AG09319 (cell line): ENCODE results near the gene VAV2.

Source experiments
- DNase-seq: peaks from one replicate; pipeline ENCODE4 v3.0.0-alpha.2; 2010; ENCODE audit warnings: low read depth; ENCODE audit errors: extremely low read depth
- TF ChIP-seq, protein P1 (sequence below): IDR thresholded peaks from 2 replicates; pipeline ENCODE4 v1.5.1; 2011; ENCODE audit warnings: low read depth, mild to moderate bottlenecking, inconsistent platforms, low read length, moderate library complexity

Gene VAV2

DNA sequence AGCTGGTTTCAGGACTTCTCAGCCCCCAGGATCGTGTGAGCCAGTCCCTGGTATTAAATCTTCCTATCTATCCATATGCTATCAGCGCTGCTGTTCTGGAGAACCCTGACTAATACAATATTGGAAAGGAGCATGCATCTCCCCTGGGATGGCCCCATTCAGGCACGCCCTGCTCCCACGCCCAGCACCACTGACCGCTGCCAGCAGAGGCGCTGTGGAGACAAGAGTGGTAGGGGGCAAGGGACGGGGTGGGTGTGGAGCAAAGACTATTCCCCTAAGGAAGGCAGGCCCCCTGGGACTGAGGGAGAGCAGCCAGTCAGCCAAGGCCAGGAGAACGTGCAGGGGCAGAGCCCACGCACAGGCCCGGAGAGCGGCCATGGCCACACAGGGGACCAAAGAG lies 116.0 kb downstream of the VAV2 start:
- DNase-seq = no peak
- TF ChIP-seq, protein P1, sequence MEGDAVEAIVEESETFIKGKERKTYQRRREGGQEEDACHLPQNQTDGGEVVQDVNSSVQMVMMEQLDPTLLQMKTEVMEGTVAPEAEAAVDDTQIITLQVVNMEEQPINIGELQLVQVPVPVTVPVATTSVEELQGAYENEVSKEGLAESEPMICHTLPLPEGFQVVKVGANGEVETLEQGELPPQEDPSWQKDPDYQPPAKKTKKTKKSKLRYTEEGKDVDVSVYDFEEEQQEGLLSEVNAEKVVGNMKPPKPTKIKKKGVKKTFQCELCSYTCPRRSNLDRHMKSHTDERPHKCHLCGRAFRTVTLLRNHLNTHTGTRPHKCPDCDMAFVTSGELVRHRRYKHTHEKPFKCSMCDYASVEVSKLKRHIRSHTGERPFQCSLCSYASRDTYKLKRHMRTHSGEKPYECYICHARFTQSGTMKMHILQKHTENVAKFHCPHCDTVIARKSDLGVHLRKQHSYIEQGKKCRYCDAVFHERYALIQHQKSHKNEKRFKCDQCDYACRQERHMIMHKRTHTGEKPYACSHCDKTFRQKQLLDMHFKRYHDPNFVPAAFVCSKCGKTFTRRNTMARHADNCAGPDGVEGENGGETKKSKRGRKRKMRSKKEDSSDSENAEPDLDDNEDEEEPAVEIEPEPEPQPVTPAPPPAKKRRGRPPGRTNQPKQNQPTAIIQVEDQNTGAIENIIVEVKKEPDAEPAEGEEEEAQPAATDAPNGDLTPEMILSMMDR = peak; percentile 4; the same call in 1 of the 2 replicates

DNA sequence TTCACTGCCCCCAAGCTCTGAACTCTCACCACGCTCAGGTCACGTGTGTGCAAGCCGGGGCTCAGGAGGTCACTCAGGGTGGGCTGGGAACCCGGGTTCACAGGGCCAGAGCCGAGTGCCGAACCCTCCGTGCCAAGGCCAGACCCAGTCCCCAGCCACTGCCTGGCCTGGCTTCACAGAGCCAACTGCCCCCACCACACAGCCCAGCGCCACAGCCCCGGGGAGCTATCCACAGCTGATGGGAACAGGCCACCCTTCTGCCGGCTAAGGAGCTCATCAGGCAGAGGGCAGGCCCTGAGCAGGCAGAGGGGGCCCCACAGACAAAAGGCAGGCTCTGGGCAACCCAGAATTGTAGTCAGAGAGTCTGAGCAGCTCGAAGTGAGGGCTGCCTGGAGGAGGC lies 117.0 kb downstream of the VAV2 start:
- TF ChIP-seq, protein P1 = no peak
- no peak for DNase-seq

DNA sequence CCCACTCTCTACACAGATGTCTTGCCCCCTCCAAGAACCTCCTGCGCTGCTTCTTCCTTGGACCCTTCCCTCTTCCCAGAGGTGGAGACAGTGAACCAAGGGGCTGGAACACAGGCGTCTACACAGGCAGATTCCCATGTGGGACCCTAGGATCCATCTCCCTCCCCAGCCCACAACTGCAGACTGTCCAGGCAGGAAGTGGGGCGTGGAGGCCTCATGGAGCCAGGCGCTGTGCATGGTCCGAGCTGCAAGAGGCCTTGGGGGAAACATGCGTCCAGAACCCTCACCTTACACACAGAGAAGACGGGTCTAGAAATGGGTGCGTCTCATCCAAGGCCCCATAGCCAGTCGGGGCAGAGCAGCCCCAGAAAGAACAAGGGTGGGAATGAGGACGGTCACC lies 117.5 kb downstream of the VAV2 start:
- TF ChIP-seq, protein P1 = no peak
- no peak for DNase-seq

DNA sequence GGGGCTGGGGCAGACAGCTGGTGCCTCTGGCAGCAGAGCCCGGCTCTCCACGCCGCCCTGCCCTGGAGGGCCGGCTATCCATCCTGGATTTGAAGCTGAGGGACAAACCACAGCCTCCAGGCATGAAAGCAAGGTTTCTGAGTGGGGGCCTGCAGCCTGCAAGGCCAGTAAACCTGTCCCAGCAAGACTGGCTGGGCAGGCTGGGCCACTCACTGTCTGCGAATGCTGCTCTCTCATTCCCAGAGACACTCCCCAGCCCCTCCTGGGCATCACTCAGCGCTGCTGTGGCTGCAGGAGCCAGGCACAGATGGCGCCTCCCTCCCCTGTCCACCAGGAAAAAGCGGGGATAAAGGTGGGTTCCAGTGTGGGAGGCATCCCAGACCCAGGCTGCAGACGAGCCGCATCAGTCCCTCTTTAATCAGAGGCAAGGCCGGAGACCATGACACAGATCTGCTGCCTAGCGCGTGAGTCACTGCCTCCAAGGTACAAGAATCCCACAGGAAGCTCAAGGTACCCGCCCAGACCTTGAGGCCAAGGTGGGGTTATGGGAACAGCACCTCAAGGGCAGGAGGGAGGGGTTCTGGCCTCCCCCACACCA lies 118.0 kb downstream of the VAV2 start:
- TF ChIP-seq, protein P1 = no peak
- no peak for DNase-seq

DNA sequence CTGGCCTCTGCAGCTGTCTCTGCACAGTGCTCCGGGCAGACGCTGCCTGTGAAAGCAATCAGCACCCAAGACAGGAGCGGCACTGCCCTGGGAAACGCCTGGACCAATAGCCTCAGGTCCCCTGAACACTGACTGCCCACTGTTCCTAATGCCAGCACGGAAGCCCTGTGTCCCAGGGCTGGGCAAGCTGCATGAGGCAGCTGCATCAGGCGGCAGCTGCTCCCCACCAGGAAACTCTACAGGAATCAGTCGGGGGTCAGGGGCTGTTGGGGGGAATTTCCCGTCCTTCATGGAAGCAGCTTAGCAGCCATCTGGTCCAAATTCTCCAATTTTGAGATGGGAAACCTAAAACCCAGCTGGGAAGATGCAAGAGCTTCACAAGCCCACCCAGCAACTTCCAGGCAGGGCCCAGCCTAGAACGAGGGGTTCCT lies 118.6 kb downstream of the VAV2 start:
- DNase-seq = no peak
- TF ChIP-seq, protein P1 = no peak

DNA sequence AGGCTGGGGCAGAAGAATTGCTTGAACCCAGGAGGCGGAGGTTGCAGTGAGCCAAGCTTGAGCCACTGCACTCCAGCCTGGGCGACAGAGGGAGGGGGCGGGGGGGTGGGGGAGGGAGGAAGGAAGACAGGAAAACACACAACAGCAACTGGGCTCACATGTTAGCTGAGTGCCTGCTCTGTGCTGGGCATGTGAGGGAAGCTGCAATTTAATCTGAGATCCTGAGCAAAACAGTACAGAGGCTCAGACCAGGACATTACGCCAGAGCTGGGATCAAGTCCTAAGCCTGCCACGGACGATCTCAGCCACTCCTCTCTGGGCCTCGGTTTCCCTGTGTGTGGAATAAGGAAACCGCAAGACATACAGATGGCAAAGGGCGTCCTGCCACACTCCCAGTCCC lies 119.1 kb downstream of the VAV2 start:
- TF ChIP-seq, protein P1 = no peak

DNA sequence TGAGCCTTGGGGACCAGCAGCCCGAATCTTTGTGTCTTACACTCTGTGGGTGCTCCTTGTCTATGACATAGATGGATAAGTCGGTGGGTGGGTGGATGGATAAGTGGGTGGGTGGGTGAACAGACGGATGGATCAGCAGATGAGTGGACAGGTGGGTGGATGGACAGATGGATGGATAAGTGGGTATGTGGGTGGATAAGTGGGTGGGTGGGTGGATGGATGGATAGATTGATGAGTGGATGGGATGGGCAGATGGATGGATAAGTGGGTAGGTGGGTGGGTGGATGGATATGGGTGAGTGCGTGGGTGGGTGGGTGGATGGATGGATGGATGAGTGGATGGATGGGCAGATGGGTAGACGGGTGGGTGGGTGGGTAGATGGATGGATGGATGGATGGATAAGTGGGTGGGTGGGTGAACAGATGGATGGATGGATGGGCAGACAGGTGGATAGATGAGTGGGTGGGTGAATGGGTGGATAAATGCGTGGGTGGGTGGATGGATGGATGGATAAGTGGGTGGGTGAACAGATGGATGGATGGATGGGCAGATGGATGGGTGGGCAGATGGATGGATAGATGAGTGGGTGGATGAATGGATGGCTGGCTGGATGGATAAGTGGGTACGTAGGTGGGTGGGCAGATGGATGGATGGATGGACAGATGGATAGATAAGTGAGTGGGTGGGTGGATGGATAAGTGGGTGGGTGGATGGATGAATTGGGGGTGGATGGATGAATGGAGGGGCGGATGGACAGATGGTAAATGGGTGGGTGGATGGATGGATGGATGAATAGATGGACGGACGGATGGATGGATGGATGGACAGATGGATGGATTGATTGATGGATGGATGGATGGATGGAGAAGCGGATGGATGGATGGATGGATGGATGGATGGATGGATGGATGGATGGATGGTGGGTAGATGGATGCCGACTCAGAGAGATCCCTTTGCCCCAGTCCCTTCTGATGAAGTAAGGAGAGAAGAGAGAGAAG lies 121.2 kb downstream of the VAV2 start:
- DNase-seq = no peak
- TF ChIP-seq, protein P1 = no peak

More for the DNA sequence above, 119.1 kb downstream of the VAV2 start:
- no peak for DNase-seq
